GM21619 (cell line): ENCODE data around the gene DYRK3.

Source experiments
- ATAC-seq: cut with Tn5 transposase; IDR thresholded peaks from one replicate; pipeline ENCODE4 v1.9.1; 2021; ENCODE audit not compliant: unreplicated experiment

The DYRK3 gene

DNA sequence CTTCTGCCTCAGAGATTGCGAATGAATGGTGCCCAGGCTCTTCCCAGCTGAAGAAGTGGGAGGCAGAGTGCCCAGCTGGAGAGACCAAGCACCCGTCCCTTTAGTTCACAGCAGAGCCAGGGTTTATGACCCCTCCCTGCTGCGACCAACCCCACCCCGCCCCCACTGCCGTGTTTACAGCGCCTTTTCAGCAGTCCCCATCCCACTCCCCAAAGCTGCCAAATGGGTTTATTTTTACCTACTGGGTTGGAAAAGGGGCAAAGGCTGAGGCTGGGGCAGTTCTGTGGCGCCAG is 23.6 kb downstream of the DYRK3 start:
- no peak for ATAC-seq

DNA sequence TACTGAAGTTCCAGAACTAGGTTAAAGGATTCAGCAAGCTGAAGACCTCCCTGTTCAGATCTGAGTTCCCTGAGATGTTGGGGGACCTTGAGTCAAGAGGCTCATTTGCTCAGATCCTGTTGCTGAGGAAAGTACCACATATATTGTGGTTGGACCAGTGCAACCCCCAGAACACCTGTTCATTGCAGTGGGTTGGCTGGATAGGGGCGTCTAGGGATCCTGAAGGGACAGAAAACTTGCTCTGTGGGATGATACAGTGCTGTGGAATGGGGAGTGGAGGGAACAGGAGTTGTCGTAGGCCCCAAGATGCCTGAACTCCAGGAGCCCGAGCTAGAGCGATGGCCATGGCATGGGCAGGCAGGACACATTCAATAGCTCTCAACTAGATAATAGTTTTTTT is 24.8 kb downstream of the DYRK3 start:
- ATAC-seq: no peak

DNA sequence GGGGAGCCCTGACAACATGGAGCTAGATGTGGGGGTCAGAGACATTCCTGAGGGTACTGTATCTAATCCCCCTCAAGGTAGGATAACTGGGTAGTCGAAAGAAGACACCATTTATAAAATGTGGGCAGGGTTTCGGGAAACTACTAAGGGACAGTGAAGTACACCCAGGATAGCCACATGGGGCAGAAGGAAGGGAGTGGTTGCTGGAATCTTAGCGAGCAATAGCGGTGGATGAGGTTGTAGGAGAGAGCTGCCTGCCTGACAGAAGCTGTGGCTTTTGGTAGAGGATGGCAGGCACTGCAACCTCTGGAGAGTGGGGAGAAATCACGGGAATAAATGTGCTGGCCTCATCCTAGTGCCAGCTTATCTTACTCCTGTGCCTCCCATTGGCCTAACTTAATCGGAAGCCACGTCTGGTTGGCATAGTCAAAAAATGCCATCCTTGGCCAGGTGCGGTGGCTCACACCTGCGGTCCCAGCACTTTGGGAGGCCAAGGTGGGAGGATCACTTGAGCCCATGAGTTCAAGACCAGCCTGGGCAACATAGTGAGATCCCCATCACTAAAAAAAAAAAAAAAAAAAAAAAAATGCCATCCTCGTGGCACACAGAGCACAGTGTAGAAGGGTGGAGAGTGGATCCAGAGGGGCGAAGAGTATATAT is 26.0 kb downstream of the DYRK3 start:
- no peak for ATAC-seq

DNA sequence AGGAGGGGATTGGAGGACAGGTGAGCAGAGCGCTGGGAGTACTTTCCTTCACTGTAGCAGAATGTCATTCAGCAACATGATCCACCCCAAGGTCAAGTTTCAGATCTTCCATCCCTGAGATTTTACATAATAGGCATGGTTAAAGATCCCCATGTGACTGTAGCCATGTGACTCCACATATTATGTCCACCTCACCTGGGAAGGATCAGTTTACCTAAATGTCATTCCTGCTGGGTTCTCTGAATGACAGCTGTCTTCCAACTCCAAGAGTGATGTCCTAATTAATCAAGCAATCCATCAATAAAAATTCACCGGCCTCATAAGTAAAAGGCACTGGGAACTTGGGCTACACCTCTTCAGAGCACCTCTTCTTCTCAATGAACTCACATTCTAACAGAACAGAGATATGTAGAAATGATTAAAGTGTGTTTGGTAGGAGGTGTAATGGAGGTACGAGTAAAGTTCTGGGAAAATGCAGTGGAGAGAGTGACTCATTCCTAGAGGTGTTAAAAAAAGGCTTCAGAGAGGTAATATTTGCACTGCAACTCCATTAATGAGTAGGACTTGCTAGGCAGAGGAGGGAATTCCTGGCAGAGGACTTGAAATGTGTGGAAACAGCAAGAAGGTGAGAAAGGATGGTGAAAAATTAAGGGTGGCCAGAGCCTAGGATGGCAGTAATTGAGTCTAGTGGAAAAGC is 27.2 kb downstream of the DYRK3 start:
- ATAC-seq: no peak

DNA sequence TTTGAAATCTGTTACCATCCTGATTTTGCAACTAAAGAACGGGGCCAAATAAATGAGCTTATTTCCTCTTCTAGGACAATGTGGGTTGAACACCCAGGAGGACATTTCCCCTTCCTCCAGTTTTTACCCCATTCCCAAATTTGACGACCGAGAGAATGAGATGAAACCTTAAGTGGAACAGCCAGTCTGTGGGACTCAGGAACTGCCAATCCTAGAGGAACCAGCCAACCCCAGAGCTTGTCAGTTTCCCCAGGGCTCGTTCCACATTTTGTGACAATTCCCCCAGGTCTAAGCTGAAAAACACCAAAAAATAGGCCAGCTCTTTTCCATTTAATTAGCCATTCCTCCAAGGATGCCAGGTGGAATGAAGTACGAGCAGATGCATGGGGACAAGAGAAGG is 28.0 kb downstream of the DYRK3 start:
- no peak for ATAC-seq

DNA sequence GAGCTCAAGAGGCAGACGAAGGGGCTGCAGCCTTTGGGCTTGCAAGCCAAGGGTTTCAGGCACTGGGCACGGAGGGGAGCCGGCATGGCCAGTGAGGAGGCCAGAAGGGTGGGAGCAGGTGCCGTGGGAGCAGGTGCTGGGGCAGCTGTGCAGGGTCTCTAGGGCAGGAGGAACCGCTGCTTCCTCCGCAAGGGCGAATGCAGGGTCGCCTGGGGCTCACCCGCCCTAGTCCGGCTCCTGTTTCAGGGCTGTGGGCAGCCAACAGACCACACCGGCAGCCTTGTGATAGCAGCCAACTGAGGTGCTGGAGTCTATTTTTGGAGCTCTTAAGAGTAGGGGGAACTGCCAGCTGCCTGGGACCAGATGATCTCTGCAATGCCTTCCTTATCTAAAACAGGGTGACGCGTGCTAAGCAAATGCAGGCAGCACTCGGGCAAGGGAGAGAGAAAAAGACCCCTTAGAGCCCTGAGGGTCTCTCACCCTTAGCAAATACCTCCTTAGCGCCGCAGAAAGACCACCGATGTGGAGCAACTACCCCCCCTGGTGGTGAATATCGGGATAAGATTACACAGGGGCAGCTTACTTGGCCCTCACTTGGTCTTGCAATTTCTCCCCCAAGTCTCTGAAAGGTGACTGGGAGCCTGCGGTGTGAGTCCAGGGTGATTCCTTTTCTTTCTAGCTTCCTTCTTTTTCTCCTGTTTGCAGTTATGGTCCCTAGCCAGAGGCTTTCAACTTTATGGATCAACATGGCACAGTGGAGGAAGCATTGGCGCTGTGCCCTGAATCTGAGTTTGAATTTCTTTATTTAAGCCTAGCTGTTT is 28.7 kb downstream of the DYRK3 start:
- ATAC-seq: peak; percentile 52

DNA sequence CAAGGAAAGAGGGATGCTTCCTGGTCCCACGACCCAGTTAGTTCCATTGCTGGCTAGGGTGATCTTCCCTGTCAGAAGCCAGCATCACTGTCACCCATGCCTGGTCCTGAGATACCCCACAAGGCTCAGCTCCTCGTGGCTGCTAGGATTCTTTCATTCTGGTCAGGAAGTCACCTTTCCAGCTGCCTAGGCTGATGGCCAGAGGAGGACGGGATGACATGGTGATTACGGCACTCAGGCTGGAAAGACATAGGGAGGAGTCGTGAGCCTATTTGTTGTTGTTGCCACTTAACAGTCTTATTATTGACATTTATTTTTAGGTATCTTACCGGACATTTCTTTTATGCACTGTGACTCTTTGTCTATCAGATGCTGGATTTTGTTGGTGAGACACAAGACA is 29.4 kb downstream of the DYRK3 start:
- ATAC-seq: no peak

DNA sequence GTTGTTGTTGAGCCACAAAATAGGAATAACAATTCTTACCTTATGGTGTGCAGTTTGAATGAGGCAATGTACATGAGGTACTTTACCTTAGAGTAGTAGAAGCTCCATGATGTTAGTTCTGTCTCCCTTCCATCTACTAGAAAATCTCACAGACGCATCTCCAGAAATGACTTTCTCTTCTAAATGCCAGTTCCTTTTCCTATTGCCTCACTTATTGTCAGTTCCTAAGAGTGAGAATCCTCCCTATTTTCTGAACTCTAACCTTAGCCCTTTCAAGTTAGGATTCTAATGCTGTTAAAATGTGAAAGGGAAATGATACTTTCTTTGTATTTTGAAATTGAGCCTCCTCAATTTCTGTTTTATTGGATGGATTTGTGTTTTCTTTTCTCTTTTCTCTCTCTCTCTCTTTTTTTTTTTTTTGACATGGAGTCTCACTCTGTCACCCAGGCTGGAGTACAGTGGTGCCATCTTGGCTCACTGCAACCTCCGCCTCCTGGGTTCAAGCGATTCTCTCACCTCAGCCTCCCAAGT is 30.8 kb downstream of the DYRK3 start:
- ATAC-seq: no peak

DNA sequence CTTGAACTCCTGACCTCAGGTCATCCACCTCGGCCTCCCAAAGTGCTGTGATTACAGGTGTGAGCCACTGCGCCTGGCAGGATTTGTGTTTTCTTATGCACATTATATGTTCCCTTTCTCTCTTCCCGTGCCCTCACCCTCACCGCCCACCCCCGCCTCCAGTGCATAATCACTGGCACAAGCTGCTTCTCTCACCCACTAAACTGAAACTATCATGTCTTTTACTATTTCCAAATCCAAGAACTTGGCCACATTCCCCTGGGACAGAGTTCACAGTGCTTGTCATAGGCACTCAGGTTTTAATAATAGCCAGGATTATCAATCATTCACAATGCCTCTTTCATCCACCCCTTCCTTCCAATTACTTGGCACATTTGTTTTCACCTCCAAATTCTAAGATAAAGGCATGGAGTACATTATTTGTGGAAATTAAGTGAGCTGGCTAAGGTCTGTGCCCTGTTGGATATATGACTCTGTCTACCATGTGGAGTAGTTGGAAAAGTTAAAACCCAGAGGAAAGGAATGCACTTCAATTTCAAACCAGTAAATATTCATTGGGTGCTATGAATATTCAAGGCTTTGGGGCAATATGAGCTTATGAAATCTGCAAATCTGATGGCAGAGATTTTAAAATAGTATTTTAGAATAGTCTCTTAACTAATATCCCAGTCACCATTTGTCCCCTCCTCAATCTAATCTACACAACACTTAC is 31.8 kb downstream of the DYRK3 start:
- ATAC-seq: no peak

DNA sequence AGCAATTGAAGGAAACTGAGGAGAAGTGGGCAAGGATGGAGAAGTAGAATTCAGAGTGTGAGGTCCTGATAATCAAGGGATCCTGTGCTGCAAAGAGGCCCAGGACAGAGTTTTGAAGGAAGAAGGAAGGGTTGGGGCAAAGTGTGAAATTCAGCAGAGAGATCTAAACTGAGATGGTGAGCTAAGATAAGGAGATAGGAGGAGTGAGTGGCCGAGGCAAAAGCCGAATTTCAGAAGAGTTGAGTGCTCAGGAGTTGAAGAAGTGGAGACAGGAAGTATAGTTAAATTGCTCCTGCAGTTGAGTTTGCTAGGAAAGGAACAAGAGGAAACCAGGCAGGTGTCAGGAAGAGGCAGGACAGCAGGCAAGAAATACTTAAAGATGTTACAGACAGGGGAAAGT is 33.0 kb downstream of the DYRK3 start:
- ATAC-seq: no peak

DNA sequence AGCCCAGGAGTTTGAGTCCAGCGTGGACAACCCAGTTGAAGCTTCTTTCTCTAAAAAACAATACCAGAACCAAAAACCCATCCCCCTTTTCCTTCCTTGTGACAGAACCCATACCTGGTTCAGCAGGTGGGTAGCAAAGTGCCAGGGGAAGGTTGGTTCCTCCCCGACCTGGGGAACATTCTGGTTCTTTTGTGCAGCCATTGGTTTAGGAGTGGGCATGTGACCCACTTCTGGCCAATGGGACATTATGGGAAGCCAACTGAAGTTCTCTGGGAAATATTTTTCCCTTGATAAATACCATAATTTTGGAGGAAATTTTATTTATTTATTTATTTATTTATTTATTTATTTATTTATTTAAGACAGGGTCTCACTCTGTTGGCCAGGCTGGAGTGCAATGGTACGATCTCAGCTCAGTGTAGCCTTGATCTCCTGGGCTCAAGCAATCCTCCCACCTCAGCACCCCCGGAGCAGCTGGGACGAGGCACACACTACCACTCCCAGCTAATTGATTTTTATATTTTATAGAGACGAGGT is 33.6 kb downstream of the DYRK3 start:
- ATAC-seq: no peak

DNA sequence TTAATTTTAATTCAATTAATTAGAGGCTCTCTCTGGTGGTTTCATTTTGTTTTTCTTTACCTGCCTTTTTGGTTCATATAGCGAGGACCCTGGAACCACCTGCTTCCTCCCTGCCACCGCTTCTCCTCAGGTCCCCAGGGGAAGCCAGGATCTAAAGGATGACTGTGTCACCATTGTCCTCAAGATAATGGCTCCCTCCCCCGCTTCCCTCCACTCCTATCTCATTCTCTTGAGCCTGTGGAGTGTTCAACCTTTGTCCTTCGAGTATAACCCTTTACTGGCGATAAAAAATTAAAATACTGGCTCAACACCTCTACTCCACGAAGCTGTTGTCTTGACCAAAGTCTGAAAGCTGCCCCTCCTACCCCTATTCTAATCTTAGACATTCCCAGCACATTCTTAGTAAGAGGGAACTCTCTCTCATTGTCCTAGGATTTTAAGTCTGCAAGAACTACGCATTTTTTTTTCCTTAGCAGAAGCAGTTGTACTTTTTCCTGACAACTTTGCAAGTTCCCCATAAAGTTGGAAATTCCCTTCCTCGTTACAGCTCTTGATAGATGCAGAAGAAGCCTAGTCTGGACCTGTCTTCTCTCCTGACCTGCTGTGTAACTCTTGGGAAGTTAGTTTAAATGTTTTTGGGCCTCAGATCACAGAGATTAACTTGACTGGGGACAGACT is 36.8 kb downstream of the DYRK3 start:
- no peak for ATAC-seq

DNA sequence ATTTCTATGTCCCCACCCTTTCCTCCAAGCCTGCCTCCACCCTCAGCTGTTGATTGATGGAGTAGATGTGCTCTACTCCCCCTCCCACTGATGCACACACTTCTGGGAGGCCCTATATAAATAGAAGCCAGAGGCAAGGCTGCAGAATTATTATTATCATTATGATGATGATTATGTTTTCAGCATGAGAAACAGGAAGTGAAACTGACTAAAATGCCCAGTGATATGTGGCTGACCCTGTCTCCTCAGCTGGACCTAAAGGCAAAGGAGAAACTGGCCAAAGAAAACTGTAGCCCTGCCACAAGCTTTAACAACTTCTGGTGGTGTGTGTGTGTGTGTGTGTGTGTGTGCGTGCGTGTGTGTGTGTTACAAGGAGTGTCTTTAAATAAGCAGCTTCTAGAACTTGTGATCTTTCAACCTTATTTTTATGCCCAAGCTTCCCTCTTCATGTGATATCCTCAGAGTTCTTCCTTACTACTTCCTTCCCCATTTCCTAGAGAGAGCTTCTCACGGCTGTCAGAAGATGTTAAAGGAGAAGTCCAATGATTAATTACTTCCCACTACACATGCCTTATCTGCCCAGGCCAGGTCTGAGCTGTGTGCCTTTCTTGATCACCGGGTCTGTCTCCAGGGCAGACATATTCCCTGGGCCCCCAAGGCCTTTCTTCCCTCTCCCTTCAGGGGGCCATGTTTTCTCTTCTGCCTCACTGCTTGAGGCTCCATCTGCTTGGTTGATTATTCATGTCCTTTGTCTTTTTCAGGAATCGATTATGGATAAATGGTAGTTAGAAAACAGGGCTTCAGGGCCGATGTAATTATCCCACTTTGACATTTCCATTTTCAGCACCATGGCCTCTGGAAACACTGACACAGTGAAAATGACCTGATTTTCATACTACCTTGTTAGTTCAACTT is 37.8 kb downstream of the DYRK3 start:
- ATAC-seq: no peak

DNA sequence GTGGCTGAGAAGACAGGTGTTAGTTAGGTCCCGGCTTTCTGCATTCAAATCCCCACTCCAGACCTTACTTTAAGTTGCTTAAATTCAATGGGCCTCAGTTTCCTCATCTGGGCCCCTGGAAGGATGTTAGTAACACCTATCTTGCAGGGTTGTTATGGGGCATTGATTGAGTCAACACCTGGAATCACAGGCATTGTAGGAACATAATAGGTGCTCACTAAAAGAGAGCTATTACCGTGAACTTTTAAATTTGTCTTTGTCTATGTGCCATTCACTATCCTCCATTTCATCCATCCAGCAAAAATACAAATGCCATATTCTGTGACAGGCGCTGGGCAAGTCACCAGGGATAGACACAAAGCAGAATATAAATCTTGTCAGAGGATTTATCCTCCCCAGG is 38.9 kb downstream of the DYRK3 start:
- ATAC-seq: no peak

DNA sequence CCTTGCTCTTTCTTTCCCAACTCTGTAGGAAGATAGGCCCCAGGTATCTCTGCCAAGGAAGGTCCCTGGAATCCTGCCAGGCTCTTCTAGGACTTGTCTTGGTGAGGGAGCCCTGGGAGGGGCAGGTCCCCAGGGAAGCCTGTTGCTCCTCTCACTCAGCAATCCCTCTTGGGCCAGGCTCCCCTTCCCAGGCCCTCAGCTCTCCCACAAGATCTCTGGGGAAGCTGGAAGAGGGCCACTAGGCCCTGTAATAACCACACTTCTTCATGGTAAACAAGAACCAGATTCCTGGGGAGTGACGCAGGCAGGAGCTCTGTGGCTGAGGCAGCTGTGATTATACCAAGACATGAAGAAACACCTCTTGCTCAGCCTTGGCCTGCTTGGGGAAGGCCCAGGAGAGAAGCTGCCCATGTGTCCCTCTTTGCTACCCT is 39.4 kb downstream of the DYRK3 start:
- ATAC-seq: no peak

DNA sequence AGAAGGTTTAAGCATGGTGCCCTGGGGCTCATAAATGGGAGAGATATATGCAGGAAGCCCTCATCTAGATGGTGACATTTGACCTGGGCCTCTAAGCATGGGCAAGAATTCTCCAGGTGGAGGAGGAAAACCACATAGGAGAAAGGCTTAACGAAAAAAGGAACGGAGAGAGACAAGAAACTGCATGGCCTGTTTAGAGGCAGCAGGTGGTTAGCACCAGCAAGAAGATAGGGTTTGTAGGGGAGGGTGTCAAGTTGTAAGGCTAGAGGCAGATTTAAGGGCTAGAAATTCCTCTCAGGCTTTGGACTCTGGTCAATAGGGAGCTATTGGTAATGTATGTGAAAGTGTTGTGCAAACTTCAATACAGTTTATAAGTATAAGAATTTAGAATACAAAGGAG is 41.2 kb downstream of the DYRK3 start:
- no peak for ATAC-seq

DNA sequence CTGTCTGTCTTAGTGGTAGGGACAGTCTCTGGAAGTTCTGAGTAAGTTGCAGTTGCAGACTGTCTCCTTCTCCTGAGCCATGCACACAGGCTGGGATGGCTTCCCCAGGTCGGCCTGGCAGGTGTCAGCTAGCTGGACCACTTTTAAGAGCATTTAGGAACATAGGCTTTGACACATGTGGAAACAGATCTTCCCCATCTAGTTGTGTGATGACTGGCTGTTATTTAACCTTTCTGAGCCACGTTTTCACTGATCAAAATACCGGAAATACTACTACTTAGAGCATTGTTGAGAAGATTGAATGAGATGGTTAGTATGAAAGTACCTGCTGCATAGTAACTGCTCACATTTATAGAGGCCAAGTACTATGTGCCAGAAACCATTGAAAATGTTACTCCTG is 43.2 kb downstream of the DYRK3 start:
- ATAC-seq: no peak

DNA sequence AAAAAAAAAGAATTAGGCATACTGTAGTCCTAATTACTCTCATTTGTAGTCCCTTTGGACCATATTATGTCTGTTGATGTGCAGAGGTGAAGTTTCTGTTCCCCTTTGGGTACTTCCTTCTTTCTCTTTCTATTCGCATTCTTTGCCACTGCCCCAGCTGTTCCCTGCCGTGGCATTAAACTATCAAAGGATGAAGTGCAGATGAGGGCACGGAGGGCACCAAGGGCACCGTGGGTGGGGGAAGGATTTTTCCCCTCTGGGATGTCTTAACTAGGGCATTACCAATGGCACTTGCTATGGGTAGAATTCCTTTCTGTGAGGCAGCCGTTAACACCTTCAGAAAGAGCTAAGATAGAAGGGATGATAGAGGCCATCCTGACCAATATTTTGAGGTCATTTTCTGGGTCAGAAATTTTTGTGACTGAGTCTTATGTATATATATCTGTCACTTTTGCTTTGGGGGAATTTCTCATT is 44.4 kb downstream of the DYRK3 start:
- ATAC-seq: peak; percentile 82

DNA sequence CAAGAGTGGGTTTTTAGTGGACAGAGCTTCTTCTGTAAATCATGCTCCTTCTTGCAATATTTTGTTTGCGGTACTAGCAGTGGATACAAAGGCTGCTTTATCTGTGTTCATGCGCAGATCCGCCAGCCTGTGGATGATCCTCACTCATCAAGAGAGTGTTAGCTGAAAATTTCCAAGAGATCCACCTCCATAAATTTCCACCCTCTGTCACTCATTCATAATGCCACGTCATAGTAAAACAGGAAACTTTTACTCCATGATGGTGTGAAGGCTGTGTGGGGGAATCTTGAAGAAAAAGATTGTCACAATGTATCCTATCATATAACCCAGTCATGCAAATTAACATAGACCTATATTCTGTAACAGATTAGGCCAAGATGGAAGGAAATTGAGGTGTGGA is 44.9 kb downstream of the DYRK3 start:
- no peak for ATAC-seq
